Measurements from ENCODE around the gene RNU6-1.
A peak's percentile ranks its signal among the peaks of the same experiment; 100 is the strongest.

Gene RNU6-1

GRCh38 chr15:67843092-67843501 lies 3.3 kb upstream of the RNU6-1 start:
- TF ChIP-seq CTCF (IDR thresholded peaks at IDR 0.05; ENCODE audit: borderline replicate concordance, control extremely low read depth, extremely low read depth, insufficient read depth, missing control alignments), result no peak
- in situ Hi-C loops (cut with MboI; ENCODE audit: low sequenced_read_pairs, unreplicated experiment), result loop anchor here (25.0 kb wide), 1 partner anchor 906 kb away; no protein-coding TSS in a partner anchor
- no peak for DNase-seq (ENCODE audit: low spot score)

- in situ Hi-C loops (cut with MboI; ENCODE audit: low sequenced_read_pairs, unreplicated experiment), result loop anchor here (25.0 kb wide), 1 partner anchor 904 kb away; no protein-coding TSS in a partner anchor
Observed at GRCh38 chr15:67841513-67841762, 1.6 kb upstream of the RNU6-1 start.

GRCh38 chr15:67840749-67841512 lies 1.1 kb upstream of the RNU6-1 start:
- TF ChIP-seq CTCF (IDR thresholded peaks at IDR 0.05; ENCODE audit: borderline replicate concordance, control extremely low read depth, extremely low read depth, insufficient read depth, missing control alignments), result no peak
- DNase-seq (ENCODE audit: low spot score), result no peak
- in situ Hi-C loops (cut with MboI; ENCODE audit: low sequenced_read_pairs, unreplicated experiment), result loop anchor here (25.0 kb wide), 1 partner anchor 904 kb away; no protein-coding TSS in a partner anchor

More at GRCh38 chr15:67841513-67841762, 1.6 kb upstream of the RNU6-1 start:
- DNase-seq (ENCODE audit: low spot score), result peak; percentile 44
- no peak for TF ChIP-seq CTCF (IDR thresholded peaks at IDR 0.05; ENCODE audit: borderline replicate concordance, control extremely low read depth, extremely low read depth, insufficient read depth, missing control alignments)

- in situ Hi-C loops (cut with MboI; ENCODE audit: low sequenced_read_pairs, unreplicated experiment), result loop anchor here (10.0 to 25.0 kb wide), 2 partner anchors 385 to 902 kb away; no protein-coding TSS in a partner anchor
- peak; percentile 54 for DNase-seq (ENCODE audit: low spot score)
- TF ChIP-seq CTCF (IDR thresholded peaks at IDR 0.05; ENCODE audit: borderline replicate concordance, control extremely low read depth, extremely low read depth, insufficient read depth, missing control alignments), result no peak
Observed at GRCh38 chr15:67839499-67839928, 331 bp downstream of the RNU6-1 start.

GRCh38 chr15:67838789-67839332 lies 984 bp downstream of the RNU6-1 start:
- in situ Hi-C loops (cut with MboI; ENCODE audit: low sequenced_read_pairs, unreplicated experiment), result loop anchor here (10.0 to 25.0 kb wide), 2 partner anchors 384 to 902 kb away; no protein-coding TSS in a partner anchor
- DNase-seq (ENCODE audit: low spot score), result no peak
- TF ChIP-seq CTCF (IDR thresholded peaks at IDR 0.05; ENCODE audit: borderline replicate concordance, control extremely low read depth, extremely low read depth, insufficient read depth, missing control alignments), result no peak

- no peak for TF ChIP-seq CTCF (IDR thresholded peaks at IDR 0.05; ENCODE audit: borderline replicate concordance, control extremely low read depth, extremely low read depth, insufficient read depth, missing control alignments)
- in situ Hi-C loops (cut with MboI; ENCODE audit: low sequenced_read_pairs, unreplicated experiment), result loop anchor here (10.0 to 25.0 kb wide), 2 partner anchors 382 to 900 kb away; no protein-coding TSS in a partner anchor
- DNase-seq (ENCODE audit: low spot score), result no peak
Observed at GRCh38 chr15:67836955-67837354, 2.9 kb downstream of the RNU6-1 start.

Measured in GM13976 (cell line).